Mesendoderm (in vitro differentiated cells): ENCODE data around the gene TRIM8.
A peak's percentile ranks its signal among the peaks of the same experiment; 100 is the strongest.

ENCODE experiments used
- DNase-seq: peaks from one replicate; pipeline ENCODE4 v3.0.0; 2013
- H2AK5ac ChIP-seq: 2 replicates; pipeline ENCODE4 v1.6.1; 2013; ENCODE audit warnings: low read length, inconsistent platforms
- H2BK120ac ChIP-seq: 2 replicates; pipeline ENCODE4 v1.6.1; 2013; ENCODE audit warnings: low read depth, mild to moderate bottlenecking, low read length, moderate library complexity, mixed read lengths
- H2BK15ac ChIP-seq: replicated peaks from 2 replicates; pipeline ENCODE4 v1.6.1; 2013; ENCODE audit warnings: low read depth, mild to moderate bottlenecking, moderate library complexity
- H2BK5ac ChIP-seq: 2 replicates; pipeline ENCODE4 v1.6.1; 2013; ENCODE audit warnings: low read length, inconsistent platforms
- H3K18ac ChIP-seq: 2 replicates; pipeline ENCODE4 v1.6.1; 2013; ENCODE audit warnings: mild to moderate bottlenecking, low read length, mixed read lengths
- H3K23ac ChIP-seq: one replicate; pipeline ENCODE4 v1.6.1; 2013; ENCODE audit warnings: low read length
- H3K27ac ChIP-seq: 2 replicates; pipeline ENCODE4 v1.5.1; 2013; ENCODE audit warnings: low read depth, mild to moderate bottlenecking, inconsistent platforms, low read length, moderate library complexity
- H3K27me3 ChIP-seq: 2 replicates; pipeline ENCODE4 v1.6.1; 2013; ENCODE audit warnings: low read length, control low read depth, mild to moderate bottlenecking, inconsistent platforms; ENCODE audit not compliant: insufficient read depth, poor library complexity
- H3K36me3 ChIP-seq: 2 replicates; pipeline ENCODE4 v1.6.1; 2013; ENCODE audit warnings: low read length, inconsistent platforms; ENCODE audit not compliant: control insufficient read depth, insufficient read depth
- H3K4ac ChIP-seq: one replicate; pipeline ENCODE4 v1.6.1; 2013; ENCODE audit warnings: low read depth, mild to moderate bottlenecking, low read length, moderate library complexity
- H3K4me1 ChIP-seq: 2 replicates; pipeline ENCODE4 v1.6.1; 2013; ENCODE audit warnings: low read depth, low read length, inconsistent platforms; ENCODE audit not compliant: control insufficient read depth
- H3K4me2 ChIP-seq: 2 replicates; pipeline ENCODE4 v1.6.1; 2013; ENCODE audit warnings: low read length
- H3K4me3 ChIP-seq: 2 replicates; pipeline ENCODE4 v1.5.1; 2013; ENCODE audit warnings: mild to moderate bottlenecking, low read length
- H3K56ac ChIP-seq: one replicate; pipeline ENCODE4 v1.6.1; 2013; ENCODE audit warnings: low read length
- H3K79me1 ChIP-seq: 2 replicates; pipeline ENCODE4 v1.6.1; 2013; ENCODE audit warnings: low read length, inconsistent platforms
- H3K79me2 ChIP-seq: 2 replicates; pipeline ENCODE4 v1.6.1; 2013; ENCODE audit warnings: mild to moderate bottlenecking, low read length; ENCODE audit not compliant: control insufficient read depth, insufficient read depth
- H3K9ac ChIP-seq: 2 replicates; pipeline ENCODE4 v1.6.1; 2013; ENCODE audit warnings: low read length, inconsistent platforms
- H4K5ac ChIP-seq: one replicate; pipeline ENCODE4 v1.6.1; 2013; ENCODE audit warnings: low read length
- H4K8ac ChIP-seq: one replicate; pipeline ENCODE4 v1.6.1; 2013; ENCODE audit warnings: low read depth, mild to moderate bottlenecking, control low read depth, low read length, moderate library complexity
- WGBS: extraction: QIAGEN DNeasy Blood & Tissue Kit; methylation state at CpG from one replicate; pipeline ENCODE4 v1.1.7; 2013; ENCODE audit warnings: low lambda C conversion rate, missing lambda C conversion rate; ENCODE audit not compliant: insufficient coverage; ENCODE audit errors: extremely low coverage; 5-methylcytosine and 5-hydroxymethylcytosine counted together

Gene TRIM8

GRCh38 chr10:102617041-102617440 is 27.2 kb upstream of the TRIM8 start:
- Histone ChIP-seq H3K4me1 (peaks cover 1% of the 10 kb centered on the region), H4K8ac (no peak overlapping the region), H3K18ac (no peak overlapping the region), H3K9ac (no peak overlapping the region), H3K23ac (no peak overlapping the region), H2BK5ac (no peak overlapping the region), H3K27me3 (no peaks in the 10 kb centered on the region), H2AK5ac (no peak overlapping the region), H3K4me2 (no peak overlapping the region), H3K79me2 (no peaks in the 10 kb centered on the region), H3K4me3 (no peak overlapping the region), H3K4ac (no peak overlapping the region), H2BK15ac (no peak overlapping the region), H2BK120ac (no peak overlapping the region), H3K27ac (no peak overlapping the region), H3K79me1 (no peaks in the 10 kb centered on the region), H3K56ac (no peak overlapping the region), H4K5ac (no peak overlapping the region), H3K36me3 (no peaks in the 10 kb centered on the region)
- no CpG with 5 or more reads among the region's 9 CpGs for WGBS
- DNase-seq: no peak

- Histone ChIP-seq H3K56ac (no peak overlapping the region), H3K23ac (no peak overlapping the region), H2BK120ac (no peak overlapping the region), H4K5ac (no peak overlapping the region), H3K9ac (no peak overlapping the region), H3K79me1 (no peaks in the 10 kb centered on the region), H3K27ac (no peak overlapping the region), H4K8ac (no peak overlapping the region), H3K4me1 (peaks cover 1% of the 10 kb centered on the region), H2BK5ac (no peak overlapping the region), H3K36me3 (no peaks in the 10 kb centered on the region), H3K79me2 (no peaks in the 10 kb centered on the region), H3K18ac (no peak overlapping the region), H3K4ac (no peak overlapping the region), H2AK5ac (no peak overlapping the region), H2BK15ac (no peak overlapping the region), H3K27me3 (no peaks in the 10 kb centered on the region), H3K4me3 (no peak overlapping the region), H3K4me2 (no peak overlapping the region)
- DNase-seq: no peak
- WGBS: no CpG with 5 or more reads among the region's 8 CpGs
Measured at GRCh38 chr10:102617816-102618215, 26.5 kb upstream of the TRIM8 start.

- DNase-seq: no peak
- Histone ChIP-seq H3K9ac (no peak overlapping the region), H4K5ac (no peak overlapping the region), H3K4ac (no peak overlapping the region), H2BK15ac (no peak overlapping the region), H3K4me1 (peaks cover 1% of the 10 kb centered on the region), H3K4me2 (no peak overlapping the region), H3K27me3 (no peaks in the 10 kb centered on the region), H2BK5ac (no peak overlapping the region), H3K4me3 (no peak overlapping the region), H3K23ac (no peak overlapping the region), H3K79me1 (no peaks in the 10 kb centered on the region), H2AK5ac (no peak overlapping the region), H4K8ac (no peak overlapping the region), H3K56ac (peak overlapping the region; percentile 25), H3K18ac (no peak overlapping the region), H2BK120ac (no peak overlapping the region), H3K27ac (no peak overlapping the region), H3K79me2 (no peaks in the 10 kb centered on the region), H3K36me3 (no peaks in the 10 kb centered on the region)
- WGBS: no CpG with 5 or more reads among the region's 14 CpGs
Measured at GRCh38 chr10:102619281-102619981, 24.8 kb upstream of the TRIM8 start.

GRCh38 chr10:102620138-102620590 is 24.1 kb upstream of the TRIM8 start:
- Histone ChIP-seq H3K4ac (no peak overlapping the region), H2AK5ac (no peak overlapping the region), H2BK120ac (no peak overlapping the region), H3K4me2 (no peak overlapping the region), H3K4me1 (peaks cover under 1% of the 10 kb centered on the region), H2BK15ac (no peak overlapping the region), H3K36me3 (no peaks in the 10 kb centered on the region), H3K27ac (no peak overlapping the region), H3K27me3 (no peaks in the 10 kb centered on the region), H3K79me1 (no peaks in the 10 kb centered on the region), H3K56ac (no peak overlapping the region), H3K4me3 (no peak overlapping the region), H3K23ac (no peak overlapping the region), H3K9ac (no peak overlapping the region), H4K8ac (no peak overlapping the region), H4K5ac (no peak overlapping the region), H3K18ac (no peak overlapping the region), H3K79me2 (no peaks in the 10 kb centered on the region), H2BK5ac (no peak overlapping the region)
- no peak for DNase-seq
- WGBS: no CpG with 5 or more reads among the region's 5 CpGs

GRCh38 chr10:102620591-102621442 is 23.5 kb upstream of the TRIM8 start:
- Histone ChIP-seq H2AK5ac (no peak overlapping the region), H3K36me3 (no peaks in the 10 kb centered on the region), H2BK120ac (no peak overlapping the region), H3K9ac (no peak overlapping the region), H3K79me1 (no peaks in the 10 kb centered on the region), H3K27ac (no peak overlapping the region), H2BK5ac (no peak overlapping the region), H2BK15ac (no peak overlapping the region), H4K5ac (no peak overlapping the region), H3K27me3 (no peaks in the 10 kb centered on the region), H3K4ac (no peak overlapping the region), H3K18ac (no peak overlapping the region), H3K79me2 (no peaks in the 10 kb centered on the region), H3K4me1 (peaks cover 2% of the 10 kb centered on the region), H3K23ac (no peak overlapping the region), H3K56ac (no peak overlapping the region), H3K4me3 (no peak overlapping the region), H4K8ac (no peak overlapping the region), H3K4me2 (no peak overlapping the region)
- DNase-seq: peak; percentile 63
- WGBS: no CpG with 5 or more reads among the region's 15 CpGs
